Measurements from ENCODE around the gene ACE. TPM values are rescaled to one million over a fixed set of nuclear protein-coding genes. Genes with fewer than 3 reads are reported as not detected.

Gene ACE
- total RNA-seq, 3 donors from 2014 or later (not counting 1 experiment from before 2014, with no cell fraction given) = 0.86 to 1.2 (median 1.0) TPM

DNA sequence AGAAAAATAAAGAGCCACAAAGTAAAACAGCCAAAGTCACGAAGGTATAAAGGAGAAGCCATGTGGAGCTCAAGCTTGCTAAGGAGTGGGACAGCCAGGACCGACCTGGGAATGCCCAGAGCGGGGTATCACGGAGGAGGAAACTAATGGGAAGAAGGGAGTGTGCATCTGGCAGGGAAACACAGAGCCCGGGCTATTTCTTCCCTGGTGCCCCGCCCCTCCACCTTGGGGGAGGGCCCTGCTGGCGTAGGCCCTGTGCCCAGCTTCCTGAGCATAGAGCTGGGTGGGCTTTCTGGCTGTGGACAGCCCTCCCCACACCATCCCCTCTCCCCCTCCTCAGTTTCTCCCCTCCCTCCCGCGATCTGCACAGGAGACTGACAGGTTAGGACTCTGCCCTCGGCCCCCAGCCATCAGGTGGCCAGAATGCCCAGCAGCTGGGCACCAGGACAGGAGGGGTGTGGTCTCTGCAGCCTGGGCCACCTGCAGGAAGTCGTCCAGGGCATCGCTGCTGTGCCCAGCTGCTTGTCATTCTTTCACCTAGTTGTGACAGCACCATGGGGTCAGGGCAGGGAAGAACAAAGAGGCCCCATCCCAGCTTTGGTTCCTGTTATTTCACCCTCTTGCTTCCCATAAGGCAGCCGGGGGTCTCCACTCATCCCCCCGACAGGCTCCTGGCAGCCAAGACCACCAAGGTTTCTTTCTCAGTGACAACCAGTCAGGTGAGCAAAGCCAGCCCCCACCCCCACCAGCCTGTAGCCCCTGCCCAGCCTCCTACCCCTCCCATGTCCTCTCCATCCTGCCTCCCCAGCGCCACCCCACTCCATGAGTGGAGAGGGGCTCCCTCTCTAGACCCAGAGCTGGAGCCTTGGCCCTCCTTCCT is 66.3 kb downstream of the ACE start:
- Mint-ChIP-seq H3K27ac (no peak overlapping the region), H3K27me3 (ENCODE audit: low read depth in 2 of 2) (peaks cover 16 to 19% of the 10 kb centered on the region in 2 donors), H3K4me3 (no peak overlapping the region), H3K4me1 (no peaks in the 10 kb centered on the region), H3K9me3 (no peaks in the 10 kb centered on the region), H3K36me3 (no peaks in the 10 kb centered on the region)
- Histone ChIP-seq H3K27me3 (ENCODE audit: control insufficient read depth, insufficient read depth, low read length) (peaks cover 5% of the 10 kb centered on the region), H3K27ac (ENCODE audit: low read length) (no peak overlapping the region), H3K36me3 (ENCODE audit: control insufficient read depth, insufficient read depth, low read length) (no peaks in the 10 kb centered on the region), H3K4me1 (ENCODE audit: control insufficient read depth, insufficient read depth, low read length) (no peaks in the 10 kb centered on the region), H3K4me3 (ENCODE audit: low read length) (no peak overlapping the region), H3K9me3 (ENCODE audit: control insufficient read depth, insufficient read depth, low read length) (no peaks in the 10 kb centered on the region)
- no peak for ATAC-seq
- intact Hi-C loops (cut with micrococcal nuclease) = no loop called here
- WGBS (ENCODE audit: insufficient coverage) = 82% methylated on average over 15 of the region's 15 CpGs
- TF ChIP-seq, protein P1, sequence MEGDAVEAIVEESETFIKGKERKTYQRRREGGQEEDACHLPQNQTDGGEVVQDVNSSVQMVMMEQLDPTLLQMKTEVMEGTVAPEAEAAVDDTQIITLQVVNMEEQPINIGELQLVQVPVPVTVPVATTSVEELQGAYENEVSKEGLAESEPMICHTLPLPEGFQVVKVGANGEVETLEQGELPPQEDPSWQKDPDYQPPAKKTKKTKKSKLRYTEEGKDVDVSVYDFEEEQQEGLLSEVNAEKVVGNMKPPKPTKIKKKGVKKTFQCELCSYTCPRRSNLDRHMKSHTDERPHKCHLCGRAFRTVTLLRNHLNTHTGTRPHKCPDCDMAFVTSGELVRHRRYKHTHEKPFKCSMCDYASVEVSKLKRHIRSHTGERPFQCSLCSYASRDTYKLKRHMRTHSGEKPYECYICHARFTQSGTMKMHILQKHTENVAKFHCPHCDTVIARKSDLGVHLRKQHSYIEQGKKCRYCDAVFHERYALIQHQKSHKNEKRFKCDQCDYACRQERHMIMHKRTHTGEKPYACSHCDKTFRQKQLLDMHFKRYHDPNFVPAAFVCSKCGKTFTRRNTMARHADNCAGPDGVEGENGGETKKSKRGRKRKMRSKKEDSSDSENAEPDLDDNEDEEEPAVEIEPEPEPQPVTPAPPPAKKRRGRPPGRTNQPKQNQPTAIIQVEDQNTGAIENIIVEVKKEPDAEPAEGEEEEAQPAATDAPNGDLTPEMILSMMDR (IDR thresholded peaks at IDR 0.05) = no peak
- DNase-seq = no peak

DNA sequence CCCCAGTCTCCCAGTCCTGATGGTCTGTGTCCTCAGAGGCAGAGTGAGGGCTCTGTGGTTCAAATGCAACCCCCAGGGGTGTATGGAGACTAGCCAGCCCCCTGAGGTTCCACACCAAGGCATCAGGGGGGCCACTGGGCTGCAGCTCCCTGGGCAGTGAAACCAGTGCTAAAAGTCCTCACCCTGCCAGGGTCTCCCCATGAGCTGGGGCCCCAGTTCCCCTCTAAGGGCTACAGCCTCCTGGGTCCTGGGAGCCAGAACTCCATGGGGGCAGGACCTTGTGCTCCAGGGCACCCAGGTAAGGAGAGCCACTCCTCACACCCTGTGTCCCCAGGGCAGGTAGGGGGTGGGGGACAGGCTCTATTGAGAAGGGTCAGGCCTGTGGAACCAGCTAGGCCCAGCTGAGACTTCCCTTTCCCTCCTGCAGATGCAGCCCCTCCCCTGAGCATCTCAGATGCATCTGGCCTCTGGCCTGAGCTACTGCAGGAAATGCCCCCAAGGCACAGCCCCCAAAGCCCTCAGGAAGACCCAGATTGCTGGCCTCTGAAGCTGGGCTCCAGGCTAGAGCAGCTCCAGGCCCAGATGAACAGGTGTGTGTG is 67.1 kb downstream of the ACE start:
- no peak overlapping the region for H3K27ac Mint-ChIP-seq
- no peak overlapping the region for H3K4me3 Mint-ChIP-seq
- no peak overlapping the region for H3K27ac ChIP-seq (ENCODE audit: low read length)
- no peaks in the 10 kb centered on the region for H3K36me3 Mint-ChIP-seq
- no peaks in the 10 kb centered on the region for H3K4me1 ChIP-seq (ENCODE audit: control insufficient read depth, insufficient read depth, low read length)
- H3K9me3 ChIP-seq (ENCODE audit: control insufficient read depth, insufficient read depth, low read length) = no peaks in the 10 kb centered on the region
- no peak overlapping the region for H3K4me3 ChIP-seq (ENCODE audit: low read length)
- TF ChIP-seq, protein P1 (IDR thresholded peaks at IDR 0.05) = no peak
- no peaks in the 10 kb centered on the region for H3K4me1 Mint-ChIP-seq
- H3K36me3 ChIP-seq (ENCODE audit: control insufficient read depth, insufficient read depth, low read length) = no peaks in the 10 kb centered on the region
- peaks cover 4% of the 10 kb centered on the region for H3K27me3 ChIP-seq (ENCODE audit: control insufficient read depth, insufficient read depth, low read length)
- intact Hi-C loops (cut with micrococcal nuclease) = no loop called here
- H3K27me3 Mint-ChIP-seq (ENCODE audit: low read depth in 2 of 2) = peaks cover 11 to 12% of the 10 kb centered on the region in 2 donors
- DNase-seq (no peak), ATAC-seq (no peak)
- no peaks in the 10 kb centered on the region for H3K9me3 Mint-ChIP-seq

DNA sequence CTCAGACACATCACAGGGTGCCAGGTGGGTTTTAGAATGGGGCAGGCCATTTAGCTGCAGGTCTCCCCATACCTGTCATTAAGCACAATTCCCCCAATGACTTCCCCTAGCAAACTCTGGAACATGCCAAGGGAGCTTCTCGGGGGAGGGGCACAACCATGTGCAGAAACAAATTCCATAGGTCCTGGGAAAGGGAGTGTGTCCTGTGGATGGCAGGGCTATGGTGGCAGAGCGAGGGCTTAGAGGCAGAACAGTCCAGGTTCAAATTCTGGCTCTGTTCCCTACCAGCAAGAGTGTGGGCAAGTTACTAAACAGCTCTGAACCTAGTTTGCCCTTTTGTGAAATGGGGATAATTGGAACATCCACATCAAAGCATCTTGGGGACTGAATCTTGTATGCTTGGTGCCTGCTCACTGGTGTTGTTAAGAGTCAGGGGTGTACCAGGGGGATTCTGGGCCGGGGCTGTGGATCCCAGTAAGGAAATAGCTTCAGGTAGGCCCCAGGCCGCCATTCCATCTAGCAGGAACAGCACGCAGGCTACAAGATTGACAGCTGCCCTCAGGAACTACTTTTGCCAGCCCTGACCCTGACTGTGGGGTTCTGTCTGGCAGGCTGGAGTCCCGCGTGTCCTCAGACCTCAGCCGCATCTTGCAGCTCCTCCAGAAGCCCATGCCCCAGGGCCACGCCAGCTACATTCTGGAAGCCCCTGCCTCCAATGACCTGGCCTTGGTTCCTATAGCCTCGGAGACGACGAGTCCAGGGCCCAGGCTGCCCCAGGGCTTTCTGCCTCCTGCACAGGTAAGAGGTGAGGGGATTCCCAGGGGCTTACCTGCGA is 67.8 kb downstream of the ACE start:
- no peak for DNase-seq
- Histone ChIP-seq H3K4me3 (ENCODE audit: low read length) (no peak overlapping the region), H3K4me1 (ENCODE audit: control insufficient read depth, insufficient read depth, low read length) (peaks cover 7% of the 10 kb centered on the region), H3K27me3 (ENCODE audit: control insufficient read depth, insufficient read depth, low read length) (no peaks in the 10 kb centered on the region), H3K9me3 (ENCODE audit: control insufficient read depth, insufficient read depth, low read length) (no peaks in the 10 kb centered on the region), H3K36me3 (ENCODE audit: control insufficient read depth, insufficient read depth, low read length) (no peaks in the 10 kb centered on the region), H3K27ac (ENCODE audit: low read length) (no peak overlapping the region)
- Mint-ChIP-seq H3K4me3 (no peak overlapping the region), H3K27ac (no peak overlapping the region), H3K9me3 (no peaks in the 10 kb centered on the region), H3K27me3 (ENCODE audit: low read depth in 2 of 2) (peaks cover 4 to 5% of the 10 kb centered on the region in 2 donors), H3K36me3 (no peaks in the 10 kb centered on the region), H3K4me1 (peaks cover 0 to 3% of the 10 kb centered on the region in 2 donors)
- WGBS (ENCODE audit: insufficient coverage) = 92% methylated on average over 13 of the region's 13 CpGs
- no peak for ATAC-seq
- intact Hi-C loops (cut with micrococcal nuclease) = no loop called here
- TF ChIP-seq, protein P1 (IDR thresholded peaks at IDR 0.05) = no peak

Measured in natural killer cell (primary cell).